Astrocyte (in vitro differentiated cells and primary cell): ENCODE results near the gene GYS1. TPM values are rescaled to one million over a fixed set of nuclear protein-coding genes. Genes with fewer than 3 reads are reported as not detected.
"Not testable (repeated sequence)": the region's sequence is repeated elsewhere in the genome, so short reads cannot be mapped to it uniquely, and the experiment has no call there.

Source experiments
- DNase-seq: peaks from one replicate; pipeline ENCODE4 v3.0.0-alpha.2; 2010; ENCODE audit warnings: low read depth
- FAIRE-seq: peaks from 2 replicates; lab custom pipeline; 2011; peaks lifted over from hg19 to GRCh38; lab: Jason Lieb, UNC
- H2AFZ ChIP-seq: 2 replicates; pipeline ENCODE4 v1.6.0; 2012; ENCODE audit warnings: low read depth, low read length, inconsistent platforms
- H3K27ac ChIP-seq: 2 replicates; pipeline ENCODE4 v1.5.1; 2011; ENCODE audit warnings: low read depth, low read length, inconsistent platforms
- H3K27me3 ChIP-seq: 2 replicates; pipeline ENCODE4 v1.6.0; 2011; ENCODE audit warnings: low read length, inconsistent platforms; ENCODE audit not compliant: insufficient read depth
- H3K36me3 ChIP-seq: 2 replicates; pipeline ENCODE4 v1.5.1; 2011; ENCODE audit warnings: low read length, inconsistent platforms; ENCODE audit not compliant: insufficient read depth
- H3K4me1 ChIP-seq: 2 replicates; pipeline ENCODE4 v1.5.1; 2011; ENCODE audit warnings: low read length, inconsistent platforms; ENCODE audit not compliant: insufficient read depth
- H3K4me2 ChIP-seq: 2 replicates; pipeline ENCODE4 v1.6.0; 2012; ENCODE audit warnings: low read length, inconsistent platforms
- H3K4me3 ChIP-seq: 2 replicates; pipeline ENCODE4 v1.5.1; 2011; ENCODE audit warnings: low read depth, mild to moderate bottlenecking, low read length, inconsistent platforms; ENCODE audit not compliant: insufficient read depth
- H3K79me2 ChIP-seq: 2 replicates; pipeline ENCODE4 v1.6.0; 2012; ENCODE audit warnings: mild to moderate bottlenecking, low read length, inconsistent platforms; ENCODE audit not compliant: insufficient read depth
- H3K9ac ChIP-seq: 2 replicates; pipeline ENCODE4 v1.6.0; 2012; ENCODE audit warnings: mild to moderate bottlenecking, low read length, inconsistent platforms
- H3K9me3 ChIP-seq: 2 replicates; pipeline ENCODE4 v1.5.1; 2012; ENCODE audit warnings: low read depth, mild to moderate bottlenecking, low read length, inconsistent platforms; ENCODE audit not compliant: insufficient read depth
- H4K20me1 ChIP-seq: 2 replicates; pipeline ENCODE4 v1.6.0; 2012; ENCODE audit warnings: low read length, inconsistent platforms; ENCODE audit not compliant: insufficient read depth
- H3K27ac Mint-ChIP-seq: one replicate; pipeline ENCODE4 v1.8.0; 2021; ENCODE audit warnings: mild to moderate bottlenecking, mixed read lengths; ENCODE audit not compliant: unreplicated experiment
- H3K27me3 Mint-ChIP-seq: one replicate; pipeline ENCODE4 v1.8.0; 2021; ENCODE audit warnings: low read depth, mixed read lengths; ENCODE audit not compliant: unreplicated experiment
- H3K36me3 Mint-ChIP-seq: one replicate; pipeline ENCODE4 v1.8.0; 2021; ENCODE audit warnings: low read depth, mixed read lengths; ENCODE audit not compliant: unreplicated experiment
- H3K4me1 Mint-ChIP-seq: one replicate; pipeline ENCODE4 v1.8.0; 2021; ENCODE audit warnings: low read depth, mixed read lengths; ENCODE audit not compliant: unreplicated experiment
- H3K4me3 Mint-ChIP-seq: one replicate; pipeline ENCODE4 v1.8.0; 2021; ENCODE audit warnings: mild to moderate bottlenecking, moderate library complexity, mixed read lengths; ENCODE audit not compliant: unreplicated experiment
- H3K9me3 Mint-ChIP-seq: one replicate; pipeline ENCODE4 v1.8.0; 2021; ENCODE audit warnings: mild to moderate bottlenecking, mixed read lengths; ENCODE audit not compliant: unreplicated experiment
- EZH2 ChIP-seq: IDR thresholded peaks from 2 replicates; pipeline ENCODE4 v1.6.1; 2012; ENCODE audit warnings: mild to moderate bottlenecking, low read length, inconsistent platforms; ENCODE audit not compliant: insufficient read depth
- total RNA-seq: library from RNA; stranded (reverse); gene quantifications from 2 replicates; pipeline ENCODE4 v1.2.1, GENCODE V29; 2021
- TF ChIP-seq, protein P1 (sequence below): IDR thresholded peaks from 2 replicates; pipeline ENCODE4 v1.5.1; 2011; ENCODE audit warnings: low read depth, mild to moderate bottlenecking, inconsistent platforms, low read length, moderate library complexity; ENCODE audit not compliant: insufficient read depth

Gene GYS1
- total RNA-seq, 1 donor from 2014 or later = 86.0 TPM

DNA sequence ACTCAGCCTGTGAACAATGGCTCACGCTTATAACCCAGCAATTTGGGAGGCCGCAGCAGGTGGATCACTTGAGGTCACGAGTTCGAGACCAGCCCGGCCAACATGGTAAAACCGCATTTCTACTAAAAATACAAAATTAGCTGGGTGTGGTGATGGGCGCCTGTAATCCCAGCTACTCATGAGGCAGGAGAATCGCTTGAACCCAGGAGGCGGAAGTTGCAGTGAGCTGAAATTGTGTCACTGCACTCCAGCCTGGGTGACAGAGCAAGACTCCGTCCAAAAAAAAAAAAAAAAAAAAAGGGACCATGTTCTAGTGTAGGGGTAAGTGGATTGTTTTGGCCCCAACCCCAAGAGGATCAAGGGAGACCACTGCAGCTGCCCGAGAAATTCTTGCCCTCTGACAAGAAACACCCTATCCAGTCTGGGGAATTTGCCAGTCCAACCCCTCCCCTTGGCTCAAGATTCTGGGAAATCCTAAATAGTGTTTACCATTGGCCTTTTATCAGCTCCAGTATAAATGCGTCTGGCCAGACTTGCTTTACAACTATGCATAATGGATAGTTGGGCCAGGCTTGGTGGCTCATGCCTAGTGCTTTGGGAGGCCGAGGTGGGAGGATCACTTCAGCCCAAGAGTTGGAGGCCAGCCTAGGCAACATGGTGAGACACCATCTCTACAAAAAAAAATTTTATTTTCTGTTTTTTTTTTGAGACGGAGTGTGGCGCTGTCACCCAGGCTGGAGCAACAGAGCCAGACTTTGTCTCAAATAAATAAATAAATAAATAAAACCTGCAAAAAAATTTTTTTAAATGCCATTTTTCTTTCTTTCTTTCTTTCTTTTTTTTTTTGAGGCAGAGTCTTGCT is 64.7 kb downstream of the GYS1 start:
- no peak overlapping the region for H3K9ac ChIP-seq
- H3K27ac Mint-ChIP-seq = no peak overlapping the region
- no peaks in the 10 kb centered on the region for H4K20me1 ChIP-seq
- no peaks in the 10 kb centered on the region for H3K36me3 ChIP-seq
- no peaks in the 10 kb centered on the region for H3K9me3 ChIP-seq
- no peak overlapping the region for H3K4me3 ChIP-seq
- no peak overlapping the region for H3K4me2 ChIP-seq
- no peaks in the 10 kb centered on the region for H3K79me2 ChIP-seq
- TF ChIP-seq, protein P1, sequence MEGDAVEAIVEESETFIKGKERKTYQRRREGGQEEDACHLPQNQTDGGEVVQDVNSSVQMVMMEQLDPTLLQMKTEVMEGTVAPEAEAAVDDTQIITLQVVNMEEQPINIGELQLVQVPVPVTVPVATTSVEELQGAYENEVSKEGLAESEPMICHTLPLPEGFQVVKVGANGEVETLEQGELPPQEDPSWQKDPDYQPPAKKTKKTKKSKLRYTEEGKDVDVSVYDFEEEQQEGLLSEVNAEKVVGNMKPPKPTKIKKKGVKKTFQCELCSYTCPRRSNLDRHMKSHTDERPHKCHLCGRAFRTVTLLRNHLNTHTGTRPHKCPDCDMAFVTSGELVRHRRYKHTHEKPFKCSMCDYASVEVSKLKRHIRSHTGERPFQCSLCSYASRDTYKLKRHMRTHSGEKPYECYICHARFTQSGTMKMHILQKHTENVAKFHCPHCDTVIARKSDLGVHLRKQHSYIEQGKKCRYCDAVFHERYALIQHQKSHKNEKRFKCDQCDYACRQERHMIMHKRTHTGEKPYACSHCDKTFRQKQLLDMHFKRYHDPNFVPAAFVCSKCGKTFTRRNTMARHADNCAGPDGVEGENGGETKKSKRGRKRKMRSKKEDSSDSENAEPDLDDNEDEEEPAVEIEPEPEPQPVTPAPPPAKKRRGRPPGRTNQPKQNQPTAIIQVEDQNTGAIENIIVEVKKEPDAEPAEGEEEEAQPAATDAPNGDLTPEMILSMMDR = no peak
- H3K4me1 ChIP-seq = peaks cover 24% of the 10 kb centered on the region
- H3K27me3 ChIP-seq = peaks cover 12% of the 10 kb centered on the region
- FAIRE-seq = no peak
- no peak overlapping the region for H3K4me3 Mint-ChIP-seq
- H3K36me3 Mint-ChIP-seq = no peaks in the 10 kb centered on the region
- peaks cover 13% of the 10 kb centered on the region for H3K27me3 Mint-ChIP-seq
- H2AFZ ChIP-seq = no peak overlapping the region
- no peak overlapping the region for H3K27ac ChIP-seq
- peaks cover 2% of the 10 kb centered on the region for H3K4me1 Mint-ChIP-seq
- DNase-seq = peak; percentile 37
- no peaks in the 10 kb centered on the region for H3K9me3 Mint-ChIP-seq

DNA sequence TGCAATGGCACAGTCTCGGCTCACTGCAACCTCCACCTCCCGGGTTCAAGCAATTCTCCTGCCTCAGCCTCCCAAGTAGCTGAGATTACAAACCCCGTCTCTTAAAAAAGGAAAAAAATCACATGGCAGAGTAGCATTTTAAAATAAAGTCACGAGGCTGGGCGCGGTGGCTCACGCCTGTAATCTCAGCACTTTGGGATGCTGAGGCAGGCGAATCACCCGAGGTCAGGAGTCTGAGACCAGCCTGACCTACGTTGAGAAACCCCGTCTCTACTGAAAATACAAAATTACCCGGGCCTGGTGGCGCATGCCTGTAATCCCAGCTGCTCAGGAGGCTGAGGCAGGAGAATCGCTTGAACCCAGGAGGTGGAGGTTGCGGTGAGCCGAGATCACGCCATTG is 65.4 kb downstream of the GYS1 start:
- not testable (repeated sequence) for H3K27ac Mint-ChIP-seq, DNase-seq, H2AFZ ChIP-seq, H3K27me3 ChIP-seq, H3K79me2 ChIP-seq, H3K4me2 ChIP-seq, H3K4me3 ChIP-seq, H3K4me3 Mint-ChIP-seq, FAIRE-seq, H3K36me3 Mint-ChIP-seq, H3K27me3 Mint-ChIP-seq, H3K9me3 Mint-ChIP-seq, H3K27ac ChIP-seq, H3K9me3 ChIP-seq, H3K36me3 ChIP-seq, H3K9ac ChIP-seq, H4K20me1 ChIP-seq, H3K4me1 Mint-ChIP-seq
- peaks cover 20% of the 10 kb centered on the region for H3K4me1 ChIP-seq

DNA sequence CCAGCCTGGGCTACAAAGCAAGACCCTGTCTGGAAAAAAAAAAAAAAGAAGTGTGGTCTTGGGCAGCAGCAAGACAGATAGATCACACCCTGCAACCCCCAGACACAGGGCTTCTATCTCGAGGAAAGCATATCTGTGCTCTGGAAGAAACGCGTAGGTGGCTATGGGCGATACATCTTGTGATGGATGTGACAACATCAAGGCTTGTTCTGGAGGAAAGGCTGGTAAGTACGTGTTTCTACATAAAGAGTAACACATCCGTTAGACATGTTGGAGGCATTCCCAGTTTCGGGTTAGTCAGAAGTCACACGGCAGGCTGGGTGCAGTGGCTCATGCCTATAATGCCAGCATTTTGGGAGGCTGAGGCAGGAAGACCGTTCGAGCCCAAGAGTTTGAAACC is 66.2 kb downstream of the GYS1 start:
- no peak overlapping the region for H3K4me3 Mint-ChIP-seq
- DNase-seq (peak; percentile 99), FAIRE-seq (peak; percentile 83)
- peak overlapping the region; percentile 28 for H3K27ac ChIP-seq
- no peak overlapping the region for H2AFZ ChIP-seq
- peaks cover 7% of the 10 kb centered on the region for H3K27me3 Mint-ChIP-seq
- no peaks in the 10 kb centered on the region for H3K9me3 Mint-ChIP-seq
- no peak overlapping the region for H3K4me3 ChIP-seq
- no peaks in the 10 kb centered on the region for H3K79me2 ChIP-seq
- no peak for TF ChIP-seq EZH2
- TF ChIP-seq, protein P1 = no peak
- H3K36me3 ChIP-seq = peaks cover 3% of the 10 kb centered on the region
- H3K9me3 ChIP-seq = no peaks in the 10 kb centered on the region
- H3K4me1 Mint-ChIP-seq = peaks cover 2% of the 10 kb centered on the region
- H3K36me3 Mint-ChIP-seq = peaks cover 3% of the 10 kb centered on the region
- H3K4me1 ChIP-seq = peaks cover 20% of the 10 kb centered on the region
- no peak overlapping the region for H3K9ac ChIP-seq
- H4K20me1 ChIP-seq = no peaks in the 10 kb centered on the region
- peak overlapping the region; percentile 14 for H3K4me2 ChIP-seq
- no peaks in the 10 kb centered on the region for H3K27me3 ChIP-seq
- H3K27ac Mint-ChIP-seq = no peak overlapping the region

DNA sequence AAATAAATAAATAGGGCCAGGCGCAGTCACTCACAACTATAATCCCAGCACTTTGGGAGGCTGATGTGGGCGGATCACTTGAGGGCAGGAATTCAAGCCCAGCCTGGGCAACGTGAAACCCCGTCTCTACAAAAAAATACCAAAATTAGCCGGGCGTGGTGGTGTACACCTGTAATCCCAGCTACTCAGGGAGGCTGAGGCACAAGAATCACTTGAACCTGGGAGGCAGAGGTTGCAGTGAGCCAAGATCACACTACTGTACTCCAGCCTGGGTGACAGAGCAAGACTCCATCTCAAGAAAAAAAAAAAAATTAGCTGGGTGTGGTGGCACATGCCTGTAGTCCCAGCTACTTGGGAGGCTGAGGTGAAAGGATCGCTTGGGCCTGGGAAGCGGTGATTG is 67.2 kb downstream of the GYS1 start:
- not testable (repeated sequence) for H3K36me3 Mint-ChIP-seq, DNase-seq, H3K79me2 ChIP-seq, FAIRE-seq, H2AFZ ChIP-seq, H3K27me3 ChIP-seq, H3K4me1 Mint-ChIP-seq, H3K4me2 ChIP-seq, H3K36me3 ChIP-seq, H4K20me1 ChIP-seq, H3K27me3 Mint-ChIP-seq, H3K4me3 ChIP-seq, H3K27ac Mint-ChIP-seq, H3K4me3 Mint-ChIP-seq, H3K9me3 Mint-ChIP-seq, H3K9ac ChIP-seq, H3K27ac ChIP-seq, H3K9me3 ChIP-seq
- H3K4me1 ChIP-seq = peaks cover 20% of the 10 kb centered on the region
